HCT116 (cell line): ENCODE results near the gene FRMPD4. TPM values are rescaled to one million over a fixed set of nuclear protein-coding genes. Genes with fewer than 3 reads are reported as not detected.

Source experiments
- ATAC-seq: fragments of 200-7000 bp; cut with Tn5 transposase; 2 replicates; pipeline ENCODE4 v1.9.1; 2020; ENCODE audit warnings: mild to moderate bottlenecking, moderate library complexity
- BruUV-seq: library from RNA; stranded (reverse); fragments of 400-500 nt; replicated peaks from 2 replicates; lab custom pipeline; 2021; lab: Mats Ljungman, UMichigan
- CTCF ChIA-PET: fragments of 300-600 bp; sonication (Branson Sonifier 250); formaldehyde crosslinking; loops from one replicate; lab custom pipeline; 2021; ENCODE audit warnings: antibody characterized with exemption; lab: Charles Lee
- POLR2A ChIA-PET: fragments of 300-600, 350-600 bp; sonication (Branson Sonifier 250); formaldehyde crosslinking; loops from one replicate; lab custom pipeline; 2021; ENCODE audit warnings: antibody characterized with exemption; lab: Charles Lee
- RAD21 ChIA-PET, 2 experiments: fragments of 300-600 bp; sonication (Branson Sonifier 250); formaldehyde crosslinking; loops; one replicate each; lab custom pipeline; 2023; ENCODE audit warnings: low total read pairs in 2 of 2; ENCODE audit not compliant: uncharacterized antibody in 2 of 2, unreplicated experiment in 2 of 2, low non-redundant PET in 1 of 2; lab: Charles Lee
- DNase-seq: peaks from one replicate; pipeline ENCODE4 v3.0.0-alpha.2; 2010; ENCODE audit warnings: low read depth, low spot score
- H2AFZ ChIP-seq: fragments of 200-600 bp; shearing (Covaris generic), sonication (generic); 2 replicates; pipeline ENCODE4 v1.6.1; 2017; ENCODE audit warnings: low read depth, mixed run types, mixed read lengths, antibody characterized with exemption, low read length; ENCODE audit not compliant: poor library complexity, severe bottlenecking
- H3K27ac ChIP-seq: 2 replicates; pipeline ENCODE4 v1.5.1; 2012; ENCODE audit warnings: low read depth, low read length
- H3K27me3 ChIP-seq: fragments of 200-600 bp; sonication (generic); 2 replicates; pipeline ENCODE4 v1.6.1; 2016; ENCODE audit warnings: mixed run types, low read length, mixed read lengths; ENCODE audit not compliant: insufficient read depth
- H3K36me3 ChIP-seq, 2 experiments: fragments of 200-500 bp in 1 of 2; fragments of 200-600 bp in 1 of 2; sonication (Bioruptor generic) in 1 of 2; sonication (generic) in 1 of 2; 2 replicates each; pipeline versions ENCODE4 v1.5.1 to v1.6.1; 2014 to 2016; ENCODE audit warnings: low read length in 2 of 2, inconsistent platforms in 1 of 2, mixed read lengths in 1 of 2, mixed run types in 1 of 2; ENCODE audit not compliant: insufficient read depth in 2 of 2, control insufficient read depth in 1 of 2
- H3K4me1 ChIP-seq, 2 experiments: fragments of 200-600 bp in 1 of 2; sonication (generic) in 1 of 2; 2 replicates each; pipeline versions ENCODE4 v1.5.1 to v1.6.1; 2012 to 2017; ENCODE audit warnings: low read length in 2 of 2, inconsistent platforms in 1 of 2, mild to moderate bottlenecking in 1 of 2, mixed read lengths in 1 of 2, mixed run types in 1 of 2, moderate library complexity in 1 of 2; ENCODE audit not compliant: insufficient read depth in 2 of 2, control insufficient read depth in 1 of 2
- H3K4me2 ChIP-seq: fragments of 200-600 bp; sonication (generic); 2 replicates; pipeline ENCODE4 v1.6.1; 2017; ENCODE audit warnings: mixed run types, low read length, mixed read lengths
- H3K4me3 ChIP-seq, 2 experiments: fragments of 200-600 bp in 1 of 2; sonication (generic) in 1 of 2; replicated peaks in 1 of 2; 2 replicates each; pipeline ENCODE4 v1.5.1; 2011 to 2016; ENCODE audit warnings: low read length in 2 of 2, control low read depth in 1 of 2, low read depth in 1 of 2, mild to moderate bottlenecking in 1 of 2, mixed read lengths in 1 of 2, mixed run types in 1 of 2
- H3K79me2 ChIP-seq: fragments of 200-600 bp; sonication (generic); 2 replicates; pipeline ENCODE4 v1.6.1; 2017; ENCODE audit warnings: mild to moderate bottlenecking, mixed run types, low read length, moderate library complexity, mixed read lengths; ENCODE audit not compliant: insufficient read depth
- H3K9ac ChIP-seq: fragments of 200-600 bp; sonication (generic); 2 replicates; pipeline ENCODE4 v1.6.1; 2016; ENCODE audit warnings: low read length, mixed read lengths
- H3K9me2 ChIP-seq: fragments of 200-600 bp; sonication (generic), shearing (Covaris generic); 2 replicates; pipeline ENCODE4 v1.6.1; 2017; ENCODE audit warnings: mixed run types, mild to moderate bottlenecking, moderate library complexity; ENCODE audit not compliant: insufficient read depth
- H3K9me3 ChIP-seq, 2 experiments: fragments of 200-500 bp in 1 of 2; fragments of 200-600 bp in 1 of 2; sonication (Bioruptor generic) in 1 of 2; sonication (generic) in 1 of 2; 2 replicates each; pipeline ENCODE4 v1.6.1; 2014 to 2017; ENCODE audit warnings: low read length in 2 of 2, mixed read lengths in 2 of 2, inconsistent platforms in 1 of 2, low read depth in 1 of 2, mild to moderate bottlenecking in 1 of 2, mixed run types in 1 of 2, moderate library complexity in 1 of 2; ENCODE audit not compliant: control insufficient read depth in 1 of 2, insufficient read depth in 1 of 2
- H4K20me1 ChIP-seq: fragments of 200-600 bp; sonication (generic), shearing (Covaris generic); 2 replicates; pipeline ENCODE4 v1.6.1; 2017; ENCODE audit warnings: mixed run types, mild to moderate bottlenecking, moderate library complexity; ENCODE audit not compliant: insufficient read depth
- CBX3 ChIP-seq: IDR thresholded peaks from 2 replicates; pipeline ENCODE4 v1.6.1; 2012; ENCODE audit warnings: low read depth
- EZH2 ChIP-seq: fragments of 200-600 bp; sonication (generic); IDR thresholded peaks from 2 replicates; pipeline ENCODE4 v1.6.1; 2017; ENCODE audit warnings: antibody characterized with exemption, mixed run types
- EZH2phosphoT487 ChIP-seq: fragments of 200-600 bp; IDR thresholded peaks from 2 replicates; pipeline ENCODE4 v1.6.1; 2018; ENCODE audit warnings: antibody characterized with exemption, borderline replicate concordance
- SIN3A ChIP-seq: IDR thresholded peaks from 2 replicates; pipeline ENCODE4 v1.6.1; 2012; ENCODE audit warnings: low read depth
- SRF ChIP-seq: IDR thresholded peaks from 2 replicates; pipeline ENCODE4 v1.6.1; 2012; ENCODE audit warnings: low read depth
- TCF7L2 ChIP-seq: IDR thresholded peaks from 2 replicates; pipeline ENCODE4 v1.7.0; 2011; ENCODE audit warnings: borderline replicate concordance, inconsistent platforms; ENCODE audit not compliant: insufficient read depth, insufficient read length; ENCODE audit errors: extremely low read depth
- ZFX ChIP-seq: fragments of 450-650 bp; IDR thresholded peaks from 2 replicates; pipeline ENCODE4 v1.6.1; 2017
- ZNF274 ChIP-seq: fragments of 200-500 bp; sonication (Bioruptor generic); IDR thresholded peaks from 2 replicates; pipeline ENCODE4 v1.6.1; 2014; ENCODE audit warnings: mild to moderate bottlenecking, low read depth, low read length, inconsistent platforms
- intact Hi-C: fragments of 100-400 bp; cut with micrococcal nuclease; formaldehyde crosslinking; loops from 2 replicates; pipeline ENCODE4 v1.10.0; 2022
- total RNA-seq: library from RNA; stranded (reverse); gene quantifications from one replicate; pipeline ENCODE4 v1.2.1, GENCODE V29; 2021; ENCODE audit not compliant: unreplicated experiment
- TF ChIP-seq, protein P1 (sequence below): IDR thresholded peaks from 2 replicates; pipeline ENCODE4 v1.6.1; 2012; ENCODE audit warnings: low read depth
- TF ChIP-seq, protein P2 (sequence below): IDR thresholded peaks from 2 replicates; pipeline ENCODE4 v1.6.1; 2011; ENCODE audit warnings: mild to moderate bottlenecking, low read length, moderate library complexity; ENCODE audit not compliant: insufficient replicate concordance; ENCODE audit errors: extremely low read depth

Gene FRMPD4
- total RNA-seq, 1 experiment from 2014 or later, result not detected

DNA sequence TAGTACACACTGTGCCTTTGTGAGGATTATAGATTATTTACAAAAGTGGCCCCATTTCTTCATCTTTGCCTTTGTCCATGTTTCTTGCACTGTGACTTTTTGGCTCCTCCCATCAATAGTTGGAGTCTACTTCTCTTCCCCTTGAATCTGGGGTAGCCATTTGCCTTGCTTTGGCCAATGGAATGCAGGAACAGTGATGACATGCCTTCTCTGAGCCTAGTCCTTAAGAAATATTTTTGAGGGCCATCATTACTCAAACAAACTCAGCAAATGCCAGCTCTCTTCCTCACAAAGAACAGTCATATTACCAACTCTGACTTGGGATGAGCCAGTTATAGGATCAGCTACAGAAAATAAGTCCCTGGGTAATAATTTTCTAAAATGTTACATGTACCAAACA is 189.6 kb downstream of the FRMPD4 start (continued):
- no peak for TF ChIP-seq CBX3
- TF ChIP-seq EZH2, result no peak
- no peak for TF ChIP-seq TCF7L2
- TF ChIP-seq SRF, result no peak
- TF ChIP-seq, protein P1, sequence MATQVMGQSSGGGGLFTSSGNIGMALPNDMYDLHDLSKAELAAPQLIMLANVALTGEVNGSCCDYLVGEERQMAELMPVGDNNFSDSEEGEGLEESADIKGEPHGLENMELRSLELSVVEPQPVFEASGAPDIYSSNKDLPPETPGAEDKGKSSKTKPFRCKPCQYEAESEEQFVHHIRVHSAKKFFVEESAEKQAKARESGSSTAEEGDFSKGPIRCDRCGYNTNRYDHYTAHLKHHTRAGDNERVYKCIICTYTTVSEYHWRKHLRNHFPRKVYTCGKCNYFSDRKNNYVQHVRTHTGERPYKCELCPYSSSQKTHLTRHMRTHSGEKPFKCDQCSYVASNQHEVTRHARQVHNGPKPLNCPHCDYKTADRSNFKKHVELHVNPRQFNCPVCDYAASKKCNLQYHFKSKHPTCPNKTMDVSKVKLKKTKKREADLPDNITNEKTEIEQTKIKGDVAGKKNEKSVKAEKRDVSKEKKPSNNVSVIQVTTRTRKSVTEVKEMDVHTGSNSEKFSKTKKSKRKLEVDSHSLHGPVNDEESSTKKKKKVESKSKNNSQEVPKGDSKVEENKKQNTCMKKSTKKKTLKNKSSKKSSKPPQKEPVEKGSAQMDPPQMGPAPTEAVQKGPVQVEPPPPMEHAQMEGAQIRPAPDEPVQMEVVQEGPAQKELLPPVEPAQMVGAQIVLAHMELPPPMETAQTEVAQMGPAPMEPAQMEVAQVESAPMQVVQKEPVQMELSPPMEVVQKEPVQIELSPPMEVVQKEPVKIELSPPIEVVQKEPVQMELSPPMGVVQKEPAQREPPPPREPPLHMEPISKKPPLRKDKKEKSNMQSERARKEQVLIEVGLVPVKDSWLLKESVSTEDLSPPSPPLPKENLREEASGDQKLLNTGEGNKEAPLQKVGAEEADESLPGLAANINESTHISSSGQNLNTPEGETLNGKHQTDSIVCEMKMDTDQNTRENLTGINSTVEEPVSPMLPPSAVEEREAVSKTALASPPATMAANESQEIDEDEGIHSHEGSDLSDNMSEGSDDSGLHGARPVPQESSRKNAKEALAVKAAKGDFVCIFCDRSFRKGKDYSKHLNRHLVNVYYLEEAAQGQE, result no peak
- no peak for TF ChIP-seq SIN3A
- no peak for TF ChIP-seq ZNF274

DNA sequence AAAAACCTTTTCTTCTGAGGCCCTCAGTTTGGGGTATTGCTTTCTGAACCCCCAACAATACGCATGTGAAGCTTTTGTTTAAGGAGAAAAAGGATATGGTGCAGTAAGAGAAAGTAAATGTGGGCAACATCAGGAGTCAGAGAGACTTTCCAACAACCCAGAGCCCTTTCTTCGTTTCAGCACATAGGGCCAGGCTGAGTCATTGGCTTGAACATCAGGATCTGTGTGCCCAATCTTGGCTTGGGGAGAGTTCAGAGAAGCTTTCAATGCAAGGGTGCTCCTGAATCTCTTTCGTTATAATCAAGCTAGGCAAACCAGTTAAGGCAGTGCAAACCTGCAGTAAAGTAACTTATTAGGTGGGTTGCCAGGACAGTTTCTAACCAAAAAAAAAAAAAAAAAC is 191.2 kb downstream of the FRMPD4 start:
- no TSS peak for BruUV-seq

More for the DNA sequence above, 191.2 kb downstream of the FRMPD4 start:
- H3K9me3 ChIP-seq, result no peaks in the 10 kb centered on the region
- ATAC-seq (no peak), DNase-seq (no peak)
- H3K79me2 ChIP-seq, result no peaks in the 10 kb centered on the region
- ChIA-PET POLR2A (no interaction called here), RAD21 (no interaction called here), CTCF (no interaction called here)
- no peaks in the 10 kb centered on the region for H3K36me3 ChIP-seq
- intact Hi-C loops, result no loop called here
- H3K4me2 ChIP-seq, result no peak overlapping the region
- no peaks in the 10 kb centered on the region for H3K4me1 ChIP-seq
- no peak overlapping the region for H2AFZ ChIP-seq
- H3K27me3 ChIP-seq, result no peaks in the 10 kb centered on the region
- no peak overlapping the region for H3K9ac ChIP-seq
- H3K9me2 ChIP-seq, result no peaks in the 10 kb centered on the region
- H3K4me3 ChIP-seq, result no peak overlapping the region
- no peak overlapping the region for H3K27ac ChIP-seq
- TF ChIP-seq EZH2phosphoT487 (no peak), ZFX (no peak)
- TF ChIP-seq, protein P2, sequence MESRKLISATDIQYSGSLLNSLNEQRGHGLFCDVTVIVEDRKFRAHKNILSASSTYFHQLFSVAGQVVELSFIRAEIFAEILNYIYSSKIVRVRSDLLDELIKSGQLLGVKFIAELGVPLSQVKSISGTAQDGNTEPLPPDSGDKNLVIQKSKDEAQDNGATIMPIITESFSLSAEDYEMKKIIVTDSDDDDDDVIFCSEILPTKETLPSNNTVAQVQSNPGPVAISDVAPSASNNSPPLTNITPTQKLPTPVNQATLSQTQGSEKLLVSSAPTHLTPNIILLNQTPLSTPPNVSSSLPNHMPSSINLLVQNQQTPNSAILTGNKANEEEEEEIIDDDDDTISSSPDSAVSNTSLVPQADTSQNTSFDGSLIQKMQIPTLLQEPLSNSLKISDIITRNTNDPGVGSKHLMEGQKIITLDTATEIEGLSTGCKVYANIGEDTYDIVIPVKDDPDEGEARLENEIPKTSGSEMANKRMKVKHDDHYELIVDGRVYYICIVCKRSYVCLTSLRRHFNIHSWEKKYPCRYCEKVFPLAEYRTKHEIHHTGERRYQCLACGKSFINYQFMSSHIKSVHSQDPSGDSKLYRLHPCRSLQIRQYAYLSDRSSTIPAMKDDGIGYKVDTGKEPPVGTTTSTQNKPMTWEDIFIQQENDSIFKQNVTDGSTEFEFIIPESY, result no peak
- H4K20me1 ChIP-seq, result no peaks in the 10 kb centered on the region
